Stimulated activated CD8-positive, alpha-beta memory T cell treated with anti-CD3 and anti-CD28 coated beads, Interleukin-15, amount 100 ng/mL, for 4 hours (primary cell): ENCODE results near the gene RAB40C.

Source experiments
- DNase-seq, 2 donors: peaks; one replicate each; pipeline ENCODE4 v3.0.0-alpha.2; 2020; ENCODE audit warnings: low read depth in 2 of 2

The RAB40C gene

DNA sequence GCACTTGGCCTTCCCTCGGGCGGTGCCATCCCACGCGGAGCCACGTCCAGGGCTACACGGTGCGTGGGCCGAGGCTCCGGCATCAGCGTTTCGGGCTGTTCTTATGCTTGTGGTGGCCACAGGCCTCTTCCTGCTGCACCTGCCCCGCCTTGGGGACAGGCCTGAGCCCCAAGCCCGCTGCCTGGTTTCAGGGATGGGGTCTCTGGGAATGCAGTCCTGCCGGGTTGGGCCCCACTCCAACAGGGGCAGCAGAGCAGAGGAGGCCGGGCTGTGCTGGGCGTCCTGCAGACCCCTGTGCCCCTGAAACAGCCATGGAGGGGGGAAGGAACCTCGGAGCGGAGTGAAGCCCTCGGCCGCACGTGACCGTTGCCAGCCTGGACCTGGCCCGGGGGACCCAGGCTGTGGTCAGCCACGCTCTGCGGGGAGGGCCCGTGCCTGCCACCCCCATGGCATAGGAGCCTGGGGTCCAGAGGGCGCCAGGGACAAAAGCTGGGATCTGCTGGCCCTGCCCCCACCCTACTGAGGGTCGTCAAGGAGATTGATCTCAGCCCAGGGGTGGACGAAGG is 40.5 kb downstream of the RAB40C start:
- DNase-seq: no peak

DNA sequence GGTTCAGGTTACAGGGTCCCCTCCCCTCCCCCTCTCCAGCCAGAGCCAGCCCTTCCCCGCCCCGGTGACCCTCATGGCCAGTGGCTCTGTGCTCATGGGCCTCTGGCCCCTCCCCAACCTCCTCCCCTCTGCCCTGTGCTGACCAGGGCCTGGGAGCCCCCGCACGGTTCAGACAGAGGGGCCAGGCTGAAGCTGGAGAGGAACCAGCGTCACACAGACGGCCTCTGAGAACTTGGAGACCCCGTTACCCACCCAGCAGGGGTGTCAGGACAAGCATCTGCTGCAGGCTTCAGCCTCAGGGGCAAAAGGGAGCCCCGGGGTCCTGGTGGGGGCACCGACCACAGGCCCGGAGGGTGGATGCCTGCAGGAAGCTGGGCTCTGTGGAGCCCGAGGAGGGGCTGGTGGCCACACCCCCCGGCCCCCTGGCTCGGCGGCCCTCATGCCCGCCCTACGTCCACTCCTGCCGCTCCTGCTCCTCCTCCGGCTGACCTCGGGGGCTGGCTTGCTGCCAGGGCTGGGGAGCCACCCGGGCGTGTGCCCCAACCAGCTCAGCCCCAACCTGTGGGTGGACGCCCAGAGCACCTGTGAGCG is 41.0 kb downstream of the RAB40C start, which contains the start of gene WFIKKN1:
Gene WFIKKN1 (plus strand): TSS at position 171 of the 591 bp plus-strand sequence. CDS start 269 bp downstream, at position 440.
- no peak for DNase-seq

DNA sequence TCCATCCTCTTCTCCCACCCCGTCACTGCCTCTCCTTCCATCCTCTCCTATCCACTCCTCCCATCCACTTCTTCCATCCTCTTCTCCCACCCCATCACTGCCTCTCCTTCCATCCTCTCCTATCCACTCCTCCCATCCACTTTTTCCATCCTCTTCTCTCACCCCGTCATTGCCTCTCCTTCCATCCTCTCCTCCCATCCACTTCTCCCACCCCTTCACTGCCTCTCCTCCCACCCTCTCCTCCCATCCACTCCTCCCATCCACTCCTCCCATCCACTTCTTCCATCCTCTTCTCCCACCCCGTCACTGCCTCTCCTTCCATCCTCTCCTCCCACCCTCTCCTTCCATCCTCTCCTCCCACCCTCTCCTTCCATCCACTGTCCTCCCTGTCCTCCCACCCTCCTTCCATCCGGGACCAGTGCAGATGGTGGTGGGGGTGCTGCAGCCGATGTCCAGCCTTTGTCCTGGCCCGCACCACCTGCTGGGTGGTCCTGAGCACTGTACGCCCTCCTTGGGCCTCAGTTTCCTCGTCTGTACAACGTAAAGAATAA is 42.0 kb downstream of the RAB40C start:
- no peak for DNase-seq

DNA sequence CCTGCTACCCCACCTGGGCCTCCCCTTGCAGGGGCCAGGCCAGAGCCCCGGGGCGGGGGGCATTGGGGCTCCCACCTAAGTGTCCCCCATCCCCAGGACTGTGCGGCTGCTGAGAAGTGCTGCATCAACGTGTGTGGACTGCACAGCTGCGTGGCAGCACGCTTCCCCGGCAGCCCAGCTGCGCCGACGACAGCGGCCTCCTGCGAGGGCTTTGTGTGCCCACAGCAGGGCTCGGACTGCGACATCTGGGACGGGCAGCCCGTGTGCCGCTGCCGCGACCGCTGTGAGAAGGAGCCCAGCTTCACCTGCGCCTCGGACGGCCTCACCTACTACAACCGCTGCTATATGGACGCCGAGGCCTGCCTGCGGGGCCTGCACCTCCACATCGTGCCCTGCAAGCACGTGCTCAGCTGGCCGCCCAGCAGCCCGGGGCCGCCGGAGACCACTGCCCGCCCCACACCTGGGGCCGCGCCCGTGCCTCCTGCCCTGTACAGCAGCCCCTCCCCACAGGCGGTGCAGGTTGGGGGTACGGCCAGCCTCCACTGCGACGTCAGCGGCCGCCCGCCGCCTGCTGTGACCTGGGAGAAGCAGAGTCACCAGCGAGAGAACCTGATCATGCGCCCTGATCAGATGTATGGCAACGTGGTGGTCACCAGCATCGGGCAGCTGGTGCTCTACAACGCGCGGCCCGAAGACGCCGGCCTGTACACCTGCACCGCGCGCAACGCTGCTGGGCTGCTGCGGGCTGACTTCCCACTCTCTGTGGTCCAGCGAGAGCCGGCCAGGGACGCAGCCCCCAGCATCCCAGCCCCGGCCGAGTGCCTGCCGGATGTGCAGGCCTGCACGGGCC is 42.8 kb downstream of the RAB40C start:
- no peak for DNase-seq

DNA sequence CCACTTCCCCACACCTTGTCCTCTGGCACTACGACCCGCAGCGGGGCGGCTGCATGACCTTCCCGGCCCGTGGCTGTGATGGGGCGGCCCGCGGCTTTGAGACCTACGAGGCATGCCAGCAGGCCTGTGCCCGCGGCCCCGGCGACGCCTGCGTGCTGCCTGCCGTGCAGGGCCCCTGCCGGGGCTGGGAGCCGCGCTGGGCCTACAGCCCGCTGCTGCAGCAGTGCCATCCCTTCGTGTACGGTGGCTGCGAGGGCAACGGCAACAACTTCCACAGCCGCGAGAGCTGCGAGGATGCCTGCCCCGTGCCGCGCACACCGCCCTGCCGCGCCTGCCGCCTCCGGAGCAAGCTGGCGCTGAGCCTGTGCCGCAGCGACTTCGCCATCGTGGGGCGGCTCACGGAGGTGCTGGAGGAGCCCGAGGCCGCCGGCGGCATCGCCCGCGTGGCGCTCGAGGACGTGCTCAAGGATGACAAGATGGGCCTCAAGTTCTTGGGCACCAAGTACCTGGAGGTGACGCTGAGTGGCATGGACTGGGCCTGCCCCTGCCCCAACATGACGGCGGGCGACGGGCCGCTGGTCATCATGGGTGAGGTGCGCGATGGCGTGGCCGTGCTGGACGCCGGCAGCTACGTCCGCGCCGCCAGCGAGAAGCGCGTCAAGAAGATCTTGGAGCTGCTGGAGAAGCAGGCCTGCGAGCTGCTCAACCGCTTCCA is 43.6 kb downstream of the RAB40C start:
- DNase-seq: no peak

DNA sequence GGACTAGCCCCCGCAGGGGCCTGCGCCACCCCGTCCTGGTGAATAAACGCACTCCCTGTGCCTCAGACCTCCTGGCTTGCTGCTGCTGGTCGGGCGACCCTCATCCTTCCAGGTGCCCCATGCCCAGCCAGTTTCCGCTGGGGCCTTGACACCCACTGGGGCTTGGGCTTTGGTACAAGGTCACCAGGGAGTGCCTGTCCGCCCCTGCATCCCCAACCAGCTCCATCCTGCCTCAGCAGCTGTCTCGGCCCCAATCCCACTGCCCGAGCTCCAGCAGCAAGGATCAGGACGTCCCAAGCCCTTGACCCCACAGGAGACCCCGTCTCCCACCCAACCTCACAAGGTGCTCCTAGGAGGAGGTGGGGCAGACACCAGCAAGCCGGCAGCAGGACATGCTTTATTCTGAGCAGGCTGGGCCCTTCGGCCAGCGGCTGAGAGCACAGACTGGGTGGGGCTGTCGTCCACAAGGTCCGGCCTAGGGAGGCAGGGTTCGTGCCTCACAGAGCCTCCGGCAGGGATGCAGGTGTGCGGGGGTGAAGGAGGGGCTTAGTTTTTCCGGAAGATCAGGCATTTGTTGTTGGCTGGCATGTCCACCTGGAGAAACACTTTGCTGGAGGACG is 44.3 kb downstream of the RAB40C start:
- no peak for DNase-seq

DNA sequence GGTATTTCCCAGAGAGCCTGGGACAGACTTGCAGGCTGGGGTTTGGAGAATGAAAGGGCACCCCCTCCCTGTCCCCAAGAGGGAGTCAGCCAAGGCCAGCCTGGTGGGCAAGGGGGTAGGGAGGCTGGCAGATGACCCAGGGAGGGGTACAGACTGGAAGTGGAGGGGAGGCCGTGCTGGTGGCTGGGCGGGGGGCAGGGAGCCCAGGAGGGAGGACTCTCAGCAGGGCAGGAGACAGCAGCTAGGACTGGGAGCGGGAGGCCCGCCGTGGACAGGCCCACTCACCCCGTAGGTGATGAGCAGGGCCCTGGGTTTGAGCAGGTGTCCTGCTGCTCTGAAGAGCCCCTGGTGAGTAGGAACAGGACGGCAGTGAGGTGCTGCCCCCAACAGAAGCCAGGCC is 45.1 kb downstream of the RAB40C start:
- no peak for DNase-seq

DNA sequence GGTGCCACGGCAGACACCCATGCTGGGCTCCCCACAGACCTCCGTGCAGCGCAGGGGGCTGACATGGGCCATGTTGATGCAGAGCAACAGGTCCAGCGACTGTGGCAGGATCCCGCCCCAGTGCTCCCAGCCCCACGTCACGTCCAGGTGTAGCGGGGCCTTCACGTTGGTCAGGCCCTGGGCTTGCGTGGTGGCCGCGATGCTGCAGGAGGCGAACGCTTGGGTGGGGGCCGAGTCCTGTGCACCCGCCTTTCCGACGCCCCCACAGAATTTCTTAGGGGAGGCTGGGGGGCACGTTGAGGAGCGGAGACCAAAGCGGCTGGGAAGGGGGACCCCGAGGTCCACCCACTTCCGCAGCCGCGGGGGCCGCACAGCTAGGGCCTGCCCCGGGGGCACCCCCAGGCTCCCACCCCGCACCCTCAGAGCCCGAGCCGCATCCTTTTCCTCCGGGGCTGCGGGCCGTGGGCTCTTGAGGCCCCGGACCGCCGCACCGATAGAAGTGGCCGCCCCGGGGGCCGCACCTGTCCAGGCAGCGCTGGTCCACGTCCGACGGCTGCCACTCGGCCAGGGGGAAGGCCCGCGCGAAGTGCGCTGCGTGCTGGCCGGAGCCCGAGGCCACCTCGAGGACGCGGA is 45.8 kb downstream of the RAB40C start:
- no peak for DNase-seq

DNA sequence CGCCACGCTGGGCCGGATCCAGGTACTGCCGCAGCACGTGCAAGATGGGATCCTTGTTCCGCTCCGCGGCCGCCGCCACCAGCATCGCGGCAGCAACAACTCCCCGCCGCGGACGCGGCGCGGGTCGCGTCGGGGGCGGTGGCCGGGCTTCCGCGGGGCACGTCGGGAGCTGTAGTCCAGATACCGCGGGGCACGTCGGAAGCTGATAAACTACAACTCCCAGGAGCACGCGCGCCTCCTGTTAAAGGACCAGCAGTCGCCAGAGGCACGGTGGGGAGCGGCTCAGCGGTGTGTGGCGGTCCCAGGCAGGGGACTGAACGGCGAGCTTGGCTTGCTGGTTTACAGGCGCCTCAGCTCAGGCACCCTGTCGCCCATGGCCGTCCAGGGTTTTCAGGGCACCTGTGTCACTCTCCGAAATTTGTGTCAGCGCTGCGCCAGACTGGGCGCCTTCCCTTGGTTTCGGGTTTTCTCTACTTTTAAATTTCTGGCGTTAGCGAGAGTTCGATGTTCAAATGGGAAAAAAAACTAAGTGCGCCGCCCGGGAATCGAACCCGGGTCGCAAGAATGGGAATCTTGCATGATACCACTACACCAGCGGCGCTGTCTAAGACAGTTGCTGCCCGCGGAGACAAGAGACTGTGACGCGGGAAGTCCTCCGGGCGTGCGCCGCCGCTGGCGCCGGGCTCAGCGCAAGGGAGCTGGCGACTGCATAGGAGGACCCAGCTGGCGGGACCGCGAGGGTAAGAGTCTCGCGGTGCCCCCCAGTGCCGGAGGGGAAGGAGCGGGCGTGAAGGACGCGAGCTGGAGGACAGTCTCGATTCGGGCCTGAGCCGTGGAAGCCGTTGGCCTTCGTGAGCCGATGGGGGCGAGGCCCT is 46.6 kb downstream of the RAB40C start, which contains the start of gene METTL26:
Gene METTL26 (minus strand): TSS at position 100 of the 875 bp plus-strand sequence. CDS start 15 bp downstream, at position 85.
- peak; percentile 82 to 85 for DNase-seq

DNA sequence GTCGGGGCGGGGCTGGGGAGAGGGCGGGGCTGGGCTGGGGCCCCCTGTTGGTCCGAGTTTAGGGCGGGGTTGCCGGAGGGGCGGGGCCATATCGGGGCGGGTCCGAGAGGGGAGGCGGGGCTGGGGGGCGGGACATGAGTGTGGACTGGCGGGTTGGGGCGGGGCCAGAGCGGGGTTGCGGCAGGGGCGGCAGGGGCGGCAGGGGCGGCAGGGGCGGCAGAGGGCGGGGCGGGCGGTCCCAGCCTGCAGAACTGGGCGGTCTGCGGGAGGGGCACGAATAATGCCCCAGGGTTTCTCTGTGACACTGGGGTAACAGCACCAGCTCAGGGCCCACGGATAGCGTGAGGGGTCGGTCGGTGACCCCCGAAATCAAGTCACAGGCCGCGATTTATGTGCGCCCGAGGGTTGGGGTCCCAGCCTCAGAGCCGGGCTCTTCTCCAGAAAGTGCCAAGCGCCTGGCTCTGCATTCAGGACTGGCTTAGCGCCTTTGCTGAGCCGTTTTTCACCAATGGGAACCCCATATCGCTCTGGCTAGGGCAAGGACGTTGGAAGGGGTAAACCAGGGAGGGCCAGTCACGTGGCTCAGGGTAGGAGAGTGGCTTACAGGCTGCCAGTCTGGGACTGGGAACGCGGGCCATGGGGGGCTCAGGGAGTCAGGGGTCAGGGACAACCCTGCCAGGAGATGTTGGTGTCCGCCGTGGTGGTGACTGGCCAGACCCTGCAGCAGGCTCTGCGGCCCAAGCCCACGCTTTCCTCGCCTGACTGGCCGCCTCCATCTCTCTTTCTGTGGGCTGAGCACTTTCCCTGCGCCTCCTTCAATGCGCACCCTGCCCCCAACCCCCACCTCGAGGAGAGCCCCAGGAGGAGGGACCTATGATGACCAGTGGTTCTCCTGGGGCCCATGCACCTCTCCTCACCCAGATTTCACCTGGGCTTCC is 47.5 kb downstream of the RAB40C start:
- DNase-seq: peak; percentile 73 to 74

DNA sequence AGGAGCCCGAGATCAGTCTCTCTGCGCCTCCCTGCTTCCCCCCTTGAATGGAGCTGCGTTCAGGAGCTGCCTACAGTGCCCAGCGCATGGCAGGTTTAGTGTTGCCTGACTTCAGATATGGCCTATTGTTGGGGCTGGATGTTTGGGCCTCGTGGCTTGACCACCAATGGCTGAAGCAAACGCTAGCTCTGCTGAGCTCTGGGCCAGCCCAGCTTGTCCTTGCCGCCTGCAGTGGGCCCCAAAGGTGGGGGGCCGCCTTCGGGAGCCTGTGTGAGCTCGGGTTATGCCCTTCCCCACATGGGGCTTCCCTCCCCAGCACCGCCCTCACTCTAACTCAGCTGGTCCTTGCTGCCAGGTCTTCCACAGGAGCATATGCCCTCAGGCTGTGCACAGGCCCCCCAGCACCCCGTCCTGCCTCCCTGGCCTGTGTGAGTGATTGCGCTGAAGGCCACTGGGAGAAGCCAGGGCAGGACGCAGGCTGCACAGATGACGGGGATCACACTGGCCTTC is 48.2 kb downstream of the RAB40C start:
- DNase-seq: no peak

DNA sequence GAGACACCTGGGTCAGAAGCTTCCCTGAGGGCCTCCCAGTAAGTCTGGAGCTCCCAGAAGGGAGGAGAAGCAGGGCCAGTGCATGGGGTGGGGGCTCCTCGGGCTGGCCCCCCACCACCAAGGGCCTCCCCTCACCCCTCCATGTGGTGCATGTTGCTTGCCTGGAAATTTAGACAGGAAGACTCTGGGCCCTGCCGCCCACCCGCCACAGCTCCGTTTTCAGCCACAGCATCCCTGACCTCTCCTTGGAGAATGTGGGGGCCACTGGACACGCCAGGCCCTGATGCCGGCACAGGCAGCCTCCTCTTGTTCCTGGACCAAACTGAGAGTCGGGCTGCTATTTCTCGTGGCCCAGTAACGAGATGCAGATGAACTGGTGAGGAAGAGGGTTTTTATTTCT is 49.0 kb downstream of the RAB40C start:
- DNase-seq: no peak

DNA sequence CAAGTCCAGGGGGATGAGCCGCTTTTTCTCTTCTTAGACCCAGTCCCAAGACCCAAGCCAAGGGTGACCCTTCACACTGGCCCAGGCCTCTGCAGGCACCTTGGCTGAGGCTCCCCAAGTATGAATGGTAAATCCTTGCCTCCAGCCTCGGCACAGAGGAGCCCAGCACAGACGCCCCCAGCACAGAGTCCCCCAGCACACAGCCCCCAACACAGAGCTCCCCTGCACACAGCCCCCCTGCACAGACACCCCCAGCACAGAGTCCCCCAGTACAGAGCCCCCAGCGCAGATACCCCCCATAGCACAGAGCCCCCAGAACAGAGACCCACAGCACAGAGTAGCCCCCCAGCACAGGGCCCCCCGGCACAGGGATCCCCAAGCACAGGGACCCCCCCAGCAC is 50.7 kb downstream of the RAB40C start:
- no peak for DNase-seq

DNA sequence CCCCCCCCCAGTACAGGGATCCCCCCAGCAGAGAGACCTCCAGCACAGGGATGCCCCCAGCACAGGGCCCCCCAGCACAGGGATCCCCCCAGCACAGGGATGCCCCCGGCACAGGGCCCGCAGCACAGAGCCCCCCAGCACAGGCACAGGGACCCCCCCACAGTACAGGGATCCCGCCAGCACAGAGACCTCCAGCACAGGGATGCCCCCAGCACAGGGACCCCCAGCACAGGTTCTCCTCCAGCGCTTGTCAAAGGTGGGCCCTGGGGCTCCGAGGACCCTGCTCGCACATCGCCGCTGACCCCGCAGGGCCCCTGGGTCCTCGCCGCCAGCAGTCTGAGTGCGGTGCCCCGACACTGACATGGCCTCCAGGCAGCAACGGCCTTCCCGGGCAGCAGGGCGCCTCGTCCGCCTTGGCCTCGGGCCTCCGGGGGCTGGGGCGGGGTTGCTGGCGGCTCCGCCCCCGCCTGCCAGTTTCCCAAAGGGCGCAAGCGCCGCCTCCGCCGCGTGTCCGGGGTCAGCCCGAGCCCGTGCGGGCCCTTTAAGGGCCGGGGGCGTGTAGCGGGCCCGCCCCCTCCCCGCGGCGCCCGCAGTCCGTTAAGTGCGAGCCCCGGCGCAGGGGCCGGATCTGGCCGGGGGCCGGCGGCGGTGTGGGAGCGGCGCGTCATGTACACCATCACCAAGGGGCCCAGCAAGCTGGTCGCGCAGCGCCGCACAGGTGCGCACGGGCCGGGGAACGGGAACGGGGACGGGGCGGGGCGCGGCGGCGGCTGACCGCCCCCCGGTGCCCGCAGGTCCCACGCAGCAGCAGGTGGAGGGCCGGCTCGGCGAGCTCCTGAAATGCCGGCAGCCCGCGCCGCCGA is 51.7 kb downstream of the RAB40C start, which contains the start of gene MCRIP2:
Gene MCRIP2 (plus strand): TSS at position 503 of the 863 bp plus-strand sequence. CDS start 164 bp downstream, at position 667.
- peak; percentile 22 to 57 for DNase-seq

DNA sequence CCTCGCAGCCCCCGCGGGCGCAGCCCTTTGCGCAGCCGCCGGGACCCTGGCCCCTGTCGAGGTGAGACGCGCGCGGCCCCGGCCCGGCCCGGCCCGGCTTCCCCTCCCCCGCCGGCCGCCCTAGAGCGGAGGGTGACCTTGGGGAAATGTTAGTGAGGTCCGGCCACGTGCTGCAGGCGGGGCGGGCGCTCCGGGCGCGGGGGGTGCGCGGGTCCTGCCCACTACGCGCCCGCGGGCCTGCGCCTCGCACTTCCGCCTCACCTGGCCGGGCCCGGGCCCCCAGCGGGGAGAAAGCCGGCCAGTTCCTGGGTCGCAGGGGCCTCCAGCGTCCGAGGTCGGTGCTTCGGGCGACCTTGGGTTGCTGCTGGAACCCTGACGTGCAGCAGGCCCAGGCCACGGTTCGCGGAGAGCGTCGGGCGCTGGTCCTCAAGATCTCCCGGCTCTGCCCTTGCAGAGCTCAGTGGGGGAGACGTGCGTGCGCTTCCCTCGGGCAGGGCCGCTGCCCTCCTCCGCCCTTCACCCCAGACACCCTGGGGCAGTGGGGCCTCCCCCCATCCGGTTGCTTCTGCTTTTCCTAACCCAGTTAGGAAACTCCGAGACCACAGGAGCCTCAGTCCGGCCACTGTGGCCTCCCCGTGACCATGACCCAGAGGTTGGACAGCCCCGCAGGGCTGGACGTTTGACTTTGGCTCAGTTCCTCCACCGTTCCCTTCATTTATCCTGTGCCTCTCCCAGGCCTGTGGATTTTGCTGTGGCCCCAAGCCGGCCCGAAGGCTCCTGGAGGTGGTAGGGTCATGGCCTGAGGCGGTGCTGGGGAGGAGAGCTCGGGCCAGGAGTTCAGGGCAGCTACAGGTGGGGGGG is 52.6 kb downstream of the RAB40C start:
- DNase-seq: no peak

DNA sequence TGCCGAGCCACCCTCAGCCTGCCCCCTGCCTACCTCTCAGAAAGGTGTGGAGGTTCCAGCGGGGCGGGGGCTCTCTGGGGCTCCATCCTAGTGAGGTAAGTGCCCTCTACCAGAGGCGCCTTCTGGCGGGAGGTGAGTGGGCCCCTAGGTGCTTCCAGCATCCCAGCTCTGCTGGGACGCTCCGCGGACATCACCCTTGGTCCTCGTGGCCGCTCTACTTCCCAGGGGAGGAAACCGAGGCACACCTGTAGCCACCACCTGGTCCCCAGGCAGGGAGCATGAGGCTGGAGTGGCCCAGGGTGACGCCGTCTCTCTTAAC is 53.1 kb downstream of the RAB40C start:
- no peak for DNase-seq

DNA sequence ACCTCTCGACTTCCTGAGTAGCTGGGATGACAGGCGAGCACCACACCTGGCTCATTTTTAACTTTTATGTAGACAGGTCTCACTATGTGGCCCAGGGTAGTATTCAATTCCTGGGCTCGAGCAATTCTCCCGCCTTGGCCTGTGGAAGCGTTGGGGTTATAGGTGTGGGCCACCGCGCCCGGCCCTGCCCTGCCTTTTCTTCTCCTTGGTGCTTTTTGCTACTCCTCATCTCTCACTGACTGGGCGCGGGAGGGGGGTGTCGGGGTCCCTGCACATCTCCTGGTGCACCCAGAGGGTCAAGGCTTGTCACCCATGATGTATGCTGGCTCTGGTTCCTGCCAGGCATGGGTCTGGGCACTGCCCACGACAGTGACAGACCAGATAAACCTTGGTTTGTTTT is 54.7 kb downstream of the RAB40C start:
- DNase-seq: no peak
